GM12864 (cell line): ENCODE results near the gene PCDH9.

Source experiments
- DNase-seq: peaks from one replicate; pipeline ENCODE4 v3.0.0-alpha.2; 2011; ENCODE audit warnings: low read depth
- H3K4me3 ChIP-seq: 2 replicates; pipeline ENCODE4 v1.5.1; 2011; ENCODE audit warnings: mild to moderate bottlenecking, low read depth, low read length, control low read depth
- CTCF ChIP-seq: IDR thresholded peaks from 2 replicates; pipeline ENCODE4 v1.5.1; 2011; ENCODE audit warnings: low read depth, mild to moderate bottlenecking, moderate library complexity, low read length, control low read depth, inconsistent platforms; ENCODE audit errors: missing control alignments

The PCDH9 gene

GRCh38 chr13:67138970-67139369 is 91.2 kb downstream of the PCDH9 start:
- TF ChIP-seq CTCF, result no peak
- DNase-seq, result no peak
- no peak overlapping the region for H3K4me3 ChIP-seq

- DNase-seq, result no peak
- no peak overlapping the region for H3K4me3 ChIP-seq
- no peak for TF ChIP-seq CTCF
Measured at GRCh38 chr13:67137044-67137735, 92.9 kb downstream of the PCDH9 start.

GRCh38 chr13:67136157-67136556 is 94.0 kb downstream of the PCDH9 start:
- no peak for DNase-seq
- H3K4me3 ChIP-seq, result no peak overlapping the region
- no peak for TF ChIP-seq CTCF

- H3K4me3 ChIP-seq, result no peak overlapping the region
- TF ChIP-seq CTCF, result no peak
- DNase-seq, result no peak
Measured at GRCh38 chr13:67135356-67135755, 94.8 kb downstream of the PCDH9 start.

GRCh38 chr13:67134417-67135129 is 95.6 kb downstream of the PCDH9 start:
- no peak for TF ChIP-seq CTCF
- DNase-seq, result no peak
- H3K4me3 ChIP-seq, result no peak overlapping the region

GRCh38 chr13:67133476-67133875 is 96.7 kb downstream of the PCDH9 start:
- H3K4me3 ChIP-seq, result no peak overlapping the region
- no peak for DNase-seq
- TF ChIP-seq CTCF, result no peak
